ENCODE data around the gene LGALS3.

- TF ChIP-seq CTCF (optimal IDR thresholded peaks at IDR 0.05 in 1 of 3, IDR thresholded peaks at IDR 0.05 in 1 of 3, conservative IDR thresholded peaks at IDR 0.05 in 1 of 3; ENCODE audit: extremely low read depth in 1 of 3, insufficient read depth in 2 of 3, low read length in 3 of 3) (no peak), EZH2 (IDR thresholded peaks at IDR 0.05; ENCODE audit: low read length) (no peak)
These were observed 51.4 kb downstream of the LGALS3 start for GRCh38 chr14:55180434-55180833.

Data from keratinocyte (primary cell).